ENCODE results near the gene PACRG.
A peak's percentile ranks its signal among the peaks of the same experiment; 100 is the strongest.

PACRG gene

GRCh38 chr6:163259689-163260088 is 531.9 kb downstream of the PACRG start:
- no peak for TF ChIP-seq Cebpa-rat (IDR thresholded peaks at IDR 0.05)
- Histone ChIP-seq H3K36me3 (no peaks in the 10 kb centered on the region), H3K4me2 (peak overlapping the region; percentile 65), H3K9ac (no peak overlapping the region), H3K4me1 (peaks cover 14% of the 10 kb centered on the region), H3K27me3 (no peaks in the 10 kb centered on the region), H3K4me3 (no peak overlapping the region), H3K27ac (peak overlapping the region; percentile 12), H3K9me3 (no peaks in the 10 kb centered on the region), H4K20me1 (no peaks in the 10 kb centered on the region)

DNA sequence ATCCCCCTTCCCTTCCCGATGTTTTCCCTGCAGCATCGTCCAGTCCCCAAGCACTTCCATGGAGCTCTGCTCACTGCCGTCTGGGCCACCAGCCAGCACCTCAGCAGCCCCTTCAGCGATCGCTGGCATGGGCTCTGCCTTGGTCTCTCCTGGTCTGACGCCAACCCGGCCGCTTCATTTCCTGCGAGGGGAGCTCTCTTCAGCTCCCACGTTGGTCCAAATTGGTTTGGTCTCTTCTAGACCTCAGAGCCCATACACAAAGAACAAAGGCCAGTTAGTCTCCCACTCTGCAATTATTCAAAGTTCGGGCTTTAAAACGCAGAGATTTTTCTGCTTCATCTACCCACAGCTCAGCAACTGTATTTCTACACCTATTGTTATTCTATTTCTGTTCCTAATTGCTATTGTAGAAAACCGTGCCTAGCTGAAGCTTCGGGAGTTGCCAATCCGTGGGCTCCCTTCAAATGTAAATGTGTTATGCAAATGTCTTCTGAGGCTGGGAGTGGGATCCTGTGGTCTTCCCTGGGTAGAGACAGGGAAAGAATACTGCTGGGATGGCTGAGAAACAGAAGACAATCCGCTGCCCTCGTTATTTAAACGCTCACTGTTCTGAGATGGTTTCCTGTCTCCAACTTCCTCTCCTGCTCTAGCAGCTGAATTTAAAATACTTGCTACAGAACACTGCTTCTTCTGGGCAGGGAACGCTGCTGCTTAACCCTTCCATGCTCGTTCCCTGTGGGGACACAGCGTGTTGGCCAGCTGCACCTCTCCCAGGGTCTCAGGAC is 532.5 kb downstream of the PACRG start:
- Histone ChIP-seq H3K9me3 (no peaks in the 10 kb centered on the region), H3K4me2 (peak overlapping the region; percentile 65), H3K4me1 (peaks cover 14% of the 10 kb centered on the region), H3K4me3 (no peak overlapping the region), H4K20me1 (no peaks in the 10 kb centered on the region), H3K9ac (no peak overlapping the region), H3K27me3 (no peaks in the 10 kb centered on the region), H3K27ac (peak overlapping the region; percentile 12), H3K36me3 (no peaks in the 10 kb centered on the region)
- TF ChIP-seq Cebpa-rat (IDR thresholded peaks at IDR 0.05), result no peak

DNA sequence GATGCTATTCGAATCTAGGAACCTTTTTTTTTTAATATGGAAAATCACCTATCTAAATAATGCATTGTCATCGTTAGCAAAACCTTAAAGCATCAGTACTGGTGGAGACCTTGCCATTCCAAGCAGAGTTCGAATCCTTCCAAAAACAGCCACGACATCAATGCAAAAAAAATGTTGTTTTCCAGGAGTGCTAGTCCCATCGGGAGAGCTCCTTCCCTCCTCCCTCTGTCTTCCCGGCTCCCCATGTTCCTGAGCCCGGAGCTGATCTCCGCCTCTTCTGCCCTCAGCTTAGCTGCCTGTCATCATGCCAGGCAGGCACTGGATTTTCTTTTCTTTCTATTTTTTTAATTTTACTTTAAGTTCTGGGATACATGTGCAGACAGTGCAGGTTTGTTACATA is 533.1 kb downstream of the PACRG start:
- 0 out of 2 replicates have a peak overlapping the region, but pooled peaks have one; percentile 12 for H3K27ac ChIP-seq
- H3K9ac ChIP-seq, result no peak overlapping the region
- H4K20me1 ChIP-seq, result no peaks in the 10 kb centered on the region
- peaks cover 14% of the 10 kb centered on the region for H3K4me1 ChIP-seq
- no peaks in the 10 kb centered on the region for H3K27me3 ChIP-seq
- no peaks in the 10 kb centered on the region for H3K36me3 ChIP-seq
- H3K9me3 ChIP-seq, result no peaks in the 10 kb centered on the region
- no peak overlapping the region for H3K4me3 ChIP-seq
- peak overlapping the region; percentile 65 for H3K4me2 ChIP-seq
- TF ChIP-seq Cebpa-rat (IDR thresholded peaks at IDR 0.05), result no peak

DNA sequence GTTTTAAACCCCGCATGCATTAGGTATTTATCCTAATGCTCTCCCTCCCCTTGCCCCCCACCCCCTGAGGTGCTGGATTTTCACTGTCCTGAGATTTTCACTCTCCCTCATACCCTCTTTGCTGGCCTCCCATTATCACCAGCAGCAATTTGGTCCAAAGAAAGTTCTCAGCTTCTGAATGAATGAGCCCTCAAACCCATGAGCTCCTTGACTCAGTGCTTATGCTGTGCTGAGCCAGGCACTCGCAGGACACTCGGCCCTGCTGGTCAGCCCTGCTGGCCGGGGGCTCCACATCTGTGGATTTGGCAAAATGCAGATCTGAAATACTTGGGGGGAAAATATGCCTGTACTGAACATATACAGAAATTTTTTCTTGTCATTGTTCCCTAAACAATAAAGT is 533.6 kb downstream of the PACRG start:
- no peak for TF ChIP-seq Cebpa-rat (IDR thresholded peaks at IDR 0.05)
- no peak overlapping the region for H3K27ac ChIP-seq
- H3K27me3 ChIP-seq, result no peaks in the 10 kb centered on the region
- no peak overlapping the region for H3K9ac ChIP-seq
- H3K36me3 ChIP-seq, result no peaks in the 10 kb centered on the region
- H4K20me1 ChIP-seq, result no peaks in the 10 kb centered on the region
- no peak overlapping the region for H3K4me2 ChIP-seq
- H3K9me3 ChIP-seq, result no peaks in the 10 kb centered on the region
- H3K4me3 ChIP-seq, result no peak overlapping the region
- peaks cover 14% of the 10 kb centered on the region for H3K4me1 ChIP-seq

GRCh38 chr6:163262080-163262479 is 534.3 kb downstream of the PACRG start:
- TF ChIP-seq Cebpa-rat (IDR thresholded peaks at IDR 0.05), result no peak
- Histone ChIP-seq H3K27me3 (no peaks in the 10 kb centered on the region), H3K4me2 (no peak overlapping the region), H3K9me3 (no peaks in the 10 kb centered on the region), H3K9ac (no peak overlapping the region), H3K36me3 (no peaks in the 10 kb centered on the region), H3K27ac (no peak overlapping the region), H3K4me3 (no peak overlapping the region), H3K4me1 (peaks cover 14% of the 10 kb centered on the region), H4K20me1 (no peaks in the 10 kb centered on the region)

DNA sequence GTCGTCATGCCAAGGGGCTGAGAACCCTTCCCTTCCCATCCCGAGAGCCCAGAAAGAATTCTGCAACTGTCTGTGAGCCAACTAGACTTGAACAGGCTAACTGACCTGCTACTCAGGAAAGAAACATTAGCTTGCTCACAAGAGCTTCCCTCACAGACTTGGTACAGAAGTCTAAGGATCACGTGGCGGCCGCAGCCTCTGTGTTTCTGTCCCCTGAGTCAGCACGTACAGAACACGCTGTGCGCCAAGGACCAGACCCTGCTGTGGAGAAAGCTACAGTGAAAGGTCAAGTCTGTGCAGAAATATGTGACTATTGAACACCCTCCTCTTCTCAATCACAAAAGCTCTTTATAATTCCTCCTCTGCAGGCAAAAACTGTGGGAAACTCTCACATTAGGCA is 535.4 kb downstream of the PACRG start:
- TF ChIP-seq Cebpa-rat (IDR thresholded peaks at IDR 0.05), result no peak
- Histone ChIP-seq H3K4me1 (peaks cover 14% of the 10 kb centered on the region), H3K4me2 (no peak overlapping the region), H3K9me3 (no peaks in the 10 kb centered on the region), H3K9ac (no peak overlapping the region), H3K36me3 (no peaks in the 10 kb centered on the region), H4K20me1 (no peaks in the 10 kb centered on the region), H3K27ac (no peak overlapping the region), H3K27me3 (no peaks in the 10 kb centered on the region), H3K4me3 (no peak overlapping the region)

GRCh38 chr6:163263998-163264661 is 536.4 kb downstream of the PACRG start:
- no peaks in the 10 kb centered on the region for H3K9me3 ChIP-seq
- H3K4me2 ChIP-seq, result no peak overlapping the region
- no peak overlapping the region for H3K4me3 ChIP-seq
- no peaks in the 10 kb centered on the region for H4K20me1 ChIP-seq
- no peak overlapping the region for H3K27ac ChIP-seq
- no peak for TF ChIP-seq Cebpa-rat (IDR thresholded peaks at IDR 0.05)
- no peak overlapping the region for H3K9ac ChIP-seq
- no peaks in the 10 kb centered on the region for H3K36me3 ChIP-seq
- no peaks in the 10 kb centered on the region for H3K27me3 ChIP-seq
- peaks cover 14% of the 10 kb centered on the region for H3K4me1 ChIP-seq

DNA sequence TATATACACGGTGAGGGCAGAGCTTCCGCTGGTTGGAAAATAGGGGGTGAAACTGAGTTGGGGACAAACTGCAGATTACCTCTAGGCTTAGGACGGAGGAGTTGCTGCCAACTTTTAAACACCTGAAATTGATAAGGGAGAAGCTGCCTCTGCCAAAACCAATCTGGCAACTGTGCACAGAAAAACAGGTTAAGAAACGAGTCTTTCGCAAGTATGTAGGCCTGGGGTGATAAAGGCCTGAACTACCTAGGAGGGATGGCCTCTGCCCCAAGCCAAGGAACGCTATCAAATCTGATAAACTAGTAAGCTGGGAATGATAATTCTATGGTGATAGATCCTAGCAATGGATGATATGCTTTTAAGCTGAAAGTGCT is 536.9 kb downstream of the PACRG start:
- Histone ChIP-seq H4K20me1 (no peaks in the 10 kb centered on the region), H3K27me3 (no peaks in the 10 kb centered on the region), H3K4me2 (no peak overlapping the region), H3K36me3 (no peaks in the 10 kb centered on the region), H3K27ac (no peak overlapping the region), H3K4me1 (peaks cover 14% of the 10 kb centered on the region), H3K9ac (no peak overlapping the region), H3K9me3 (no peaks in the 10 kb centered on the region), H3K4me3 (no peak overlapping the region)
- TF ChIP-seq Cebpa-rat (IDR thresholded peaks at IDR 0.05), result no peak

DNA sequence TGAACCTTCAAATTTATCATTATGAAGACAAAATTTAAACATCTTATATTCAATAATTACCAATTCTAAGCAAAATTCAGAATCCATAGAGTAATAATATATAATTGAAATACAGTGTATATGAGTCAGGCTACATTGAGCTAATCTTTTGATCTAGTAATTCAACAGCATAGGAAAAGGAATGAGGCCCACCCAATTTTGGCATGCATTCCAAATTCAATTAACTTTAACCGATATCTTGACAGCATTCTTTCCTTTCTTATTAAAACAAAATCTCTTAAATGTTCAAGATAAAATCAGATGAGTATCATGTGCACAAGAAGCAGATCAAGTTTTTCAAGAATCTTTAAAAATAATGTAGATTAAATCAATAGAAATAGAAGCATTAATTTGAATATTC is 553.9 kb downstream of the PACRG start:
- no peak overlapping the region for H3K9ac ChIP-seq
- H3K9me3 ChIP-seq, result no peaks in the 10 kb centered on the region
- no peaks in the 10 kb centered on the region for H3K27me3 ChIP-seq
- H3K4me3 ChIP-seq, result no peak overlapping the region
- no peaks in the 10 kb centered on the region for H4K20me1 ChIP-seq
- H3K4me2 ChIP-seq, result no peak overlapping the region
- no peaks in the 10 kb centered on the region for H3K4me1 ChIP-seq
- TF ChIP-seq Cebpa-rat (IDR thresholded peaks at IDR 0.05), result no peak
- H3K36me3 ChIP-seq, result no peaks in the 10 kb centered on the region
- H3K27ac ChIP-seq, result no peak overlapping the region

DNA sequence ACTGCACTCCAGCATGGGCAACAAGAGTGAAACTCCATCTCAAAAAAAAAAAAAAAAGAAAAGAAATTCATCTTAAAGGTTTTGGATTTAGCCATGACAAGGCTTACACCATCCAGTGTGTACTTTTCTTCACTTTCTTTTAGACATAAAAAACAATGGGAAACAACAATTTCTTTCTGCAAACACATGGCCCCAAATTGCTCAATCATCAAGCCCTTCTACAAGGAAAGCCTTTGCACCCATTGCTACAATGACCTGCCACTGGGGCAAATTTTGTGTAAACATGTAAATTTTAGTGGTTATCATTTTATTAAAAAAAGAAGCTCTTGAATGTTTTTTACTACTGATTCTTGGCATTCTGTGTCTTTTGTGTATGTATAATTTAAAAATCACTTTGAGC is 554.9 kb downstream of the PACRG start:
- Histone ChIP-seq H3K4me3 (no peak overlapping the region), H3K4me2 (no peak overlapping the region), H3K36me3 (no peaks in the 10 kb centered on the region), H3K9ac (no peak overlapping the region), H3K4me1 (no peaks in the 10 kb centered on the region), H3K27ac (no peak overlapping the region), H4K20me1 (no peaks in the 10 kb centered on the region), H3K9me3 (no peaks in the 10 kb centered on the region), H3K27me3 (no peaks in the 10 kb centered on the region)
- TF ChIP-seq Cebpa-rat (IDR thresholded peaks at IDR 0.05), result no peak

All from BLaER1 (cell line).